WTC11 (cell line): Measurements from ENCODE around the gene PDCD1. TPM values are rescaled to one million over a fixed set of nuclear protein-coding genes. Genes with fewer than 3 reads are reported as not detected.

Experiments
- ATAC-seq: fragments of 200-7000 bp; cut with Tn5 transposase; 2 replicates; pipeline ENCODE4 v1.10.0; 2021; ENCODE audit warnings: mild to moderate bottlenecking, moderate library complexity
- CTCF ChIA-PET: fragments of 300-600 bp; sonication (Branson Sonifier 250); formaldehyde crosslinking; loops from one replicate; lab custom pipeline; 2021; ENCODE audit warnings: antibody characterized with exemption; lab: Charles Lee
- POLR2A ChIA-PET: fragments of 350-600 bp; sonication (Branson Sonifier 250); formaldehyde crosslinking; loops from one replicate; lab custom pipeline; 2021; ENCODE audit warnings: antibody characterized with exemption; lab: Charles Lee
- DNase-seq: peaks from one replicate; pipeline ENCODE4 v3.0.0; 2021; ENCODE audit warnings: low spot score
- H3K27ac Mint-ChIP-seq: 2 replicates; pipeline ENCODE4 v1.8.0; 2021; ENCODE audit warnings: mixed read lengths
- H3K27me3 Mint-ChIP-seq: 2 replicates; pipeline ENCODE4 v1.8.0; 2021; ENCODE audit warnings: low read depth, mild to moderate bottlenecking, moderate library complexity, mixed read lengths
- H3K36me3 Mint-ChIP-seq: 2 replicates; pipeline ENCODE4 v1.8.0; 2021; ENCODE audit warnings: mixed read lengths
- H3K4me1 Mint-ChIP-seq: 2 replicates; pipeline ENCODE4 v1.8.0; 2022; ENCODE audit warnings: mixed read lengths
- H3K4me3 Mint-ChIP-seq: 2 replicates; pipeline ENCODE4 v1.8.0; 2021; ENCODE audit warnings: mild to moderate bottlenecking, moderate library complexity, mixed read lengths
- H3K9me3 Mint-ChIP-seq: 2 replicates; pipeline ENCODE4 v1.8.0; 2021; ENCODE audit warnings: mixed read lengths
- JUN ChIP-seq: sonication (generic); formaldehyde crosslinking; IDR thresholded peaks from 2 replicates; pipeline ENCODE4 v1.8.0; 2023; ENCODE audit warnings: mild to moderate bottlenecking, missing genetic modification reagents
- NR2C2 ChIP-seq: sonication (generic); formaldehyde crosslinking; IDR thresholded peaks from 2 replicates; pipeline ENCODE4 v1.8.0; 2022; ENCODE audit warnings: mild to moderate bottlenecking, missing genetic modification reagents
- OVOL2 ChIP-seq: fragments of 250-450 bp; sonication (Bioruptor Pico); IDR thresholded peaks from 2 replicates; pipeline ENCODE4 v1.9.0; 2021; ENCODE audit warnings: mild to moderate bottlenecking, borderline replicate concordance
- PRRX2 ChIP-seq: fragments of 250-450 bp; sonication (Bioruptor Pico); IDR thresholded peaks from 2 replicates; pipeline ENCODE4 v1.8.0; 2021; ENCODE audit warnings: mild to moderate bottlenecking
- TEAD4 ChIP-seq: sonication (generic); formaldehyde crosslinking; IDR thresholded peaks from 2 replicates; pipeline ENCODE4 v1.8.0; 2022; ENCODE audit warnings: mild to moderate bottlenecking, missing genetic modification reagents
- ZNF232 ChIP-seq: sonication (generic); formaldehyde crosslinking; IDR thresholded peaks from 2 replicates; pipeline ENCODE4 v1.8.0; 2022; ENCODE audit warnings: mild to moderate bottlenecking, missing genetic modification reagents
- ZNF671 ChIP-seq: fragments of 250-450 bp; sonication (Bioruptor Pico); IDR thresholded peaks from 2 replicates; pipeline ENCODE4 v1.8.0; 2021; ENCODE audit warnings: mild to moderate bottlenecking
- total RNA-seq: library from RNA; stranded (reverse); gene quantifications from 3 replicates; pipeline ENCODE4 v1.2.3, GENCODE V29; 2021
- TF ChIP-seq, protein P1 (sequence below): fragments of 250-450 bp; sonication (Bioruptor Pico); IDR thresholded peaks from 2 replicates; pipeline ENCODE4 v1.9.0; 2021; ENCODE audit warnings: moderate library complexity, mild to moderate bottlenecking, inconsistent platforms, borderline replicate concordance
- TF ChIP-seq, protein P2 (sequence below): sonication (generic); formaldehyde crosslinking; IDR thresholded peaks from 2 replicates; pipeline ENCODE4 v1.8.0; 2023; ENCODE audit warnings: mild to moderate bottlenecking, missing genetic modification reagents
- TF ChIP-seq, protein P3 (sequence below): sonication (generic); formaldehyde crosslinking; IDR thresholded peaks from 2 replicates; pipeline ENCODE4 v1.8.1; 2023; ENCODE audit warnings: mild to moderate bottlenecking, missing genetic modification reagents, moderate library complexity
- TF ChIP-seq, protein P4 (sequence below): sonication (generic); formaldehyde crosslinking; IDR thresholded peaks from 2 replicates; pipeline ENCODE4 v1.8.0; 2023; ENCODE audit warnings: missing genetic modification reagents
- TF ChIP-seq, protein P5 (sequence below): fragments of 250-450 bp; sonication (Bioruptor Pico); IDR thresholded peaks from 2 replicates; pipeline ENCODE4 v1.9.0; 2021; ENCODE audit warnings: mild to moderate bottlenecking

Gene PDCD1
- total RNA-seq, 1 experiment from 2014 or later, result 0.52 TPM

DNA sequence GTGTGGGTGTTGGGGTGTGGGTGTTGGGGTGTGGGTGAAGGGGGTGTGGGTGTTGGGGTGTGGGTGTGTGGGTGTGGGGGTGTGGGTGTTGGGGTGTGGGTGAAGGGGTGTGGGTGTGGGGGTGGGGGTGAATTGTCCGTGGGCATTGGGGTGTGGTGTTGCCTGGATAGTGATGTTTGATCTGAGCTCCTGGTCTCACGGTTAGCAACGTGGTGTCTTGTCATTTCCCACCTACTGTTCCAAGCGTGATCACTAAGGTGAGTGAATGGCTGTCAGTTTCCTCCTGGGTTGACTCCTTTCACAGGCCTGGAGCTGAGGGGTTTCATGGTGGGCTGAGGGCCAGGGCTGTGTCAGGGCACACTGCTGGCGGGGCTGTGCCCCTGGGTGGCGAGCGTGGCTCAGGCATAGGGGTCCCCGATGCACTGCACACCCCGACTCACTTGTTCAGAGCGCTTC, 38.1 kb upstream of the PDCD1 start:
- TF ChIP-seq NR2C2 (CRISPR knock-in tag) (no peak), ZNF232 (CRISPR knock-in tag) (no peak), OVOL2 (CRISPR knock-in tag) (no peak), ZNF671 (CRISPR knock-in tag) (no peak), TEAD4 (CRISPR knock-in tag) (no peak), JUN (CRISPR knock-in tag) (no peak)
- TF ChIP-seq, protein P1, sequence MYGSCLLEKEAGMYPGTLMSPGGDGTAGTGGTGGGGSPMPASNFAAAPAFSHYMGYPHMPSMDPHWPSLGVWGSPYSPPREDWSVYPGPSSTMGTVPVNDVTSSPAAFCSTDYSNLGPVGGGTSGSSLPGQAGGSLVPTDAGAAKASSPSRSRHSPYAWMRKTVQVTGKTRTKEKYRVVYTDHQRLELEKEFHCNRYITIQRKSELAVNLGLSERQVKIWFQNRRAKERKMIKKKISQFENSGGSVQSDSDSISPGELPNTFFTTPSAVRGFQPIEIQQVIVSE (CRISPR knock-in tag), result no peak
- TF ChIP-seq, protein P2, sequence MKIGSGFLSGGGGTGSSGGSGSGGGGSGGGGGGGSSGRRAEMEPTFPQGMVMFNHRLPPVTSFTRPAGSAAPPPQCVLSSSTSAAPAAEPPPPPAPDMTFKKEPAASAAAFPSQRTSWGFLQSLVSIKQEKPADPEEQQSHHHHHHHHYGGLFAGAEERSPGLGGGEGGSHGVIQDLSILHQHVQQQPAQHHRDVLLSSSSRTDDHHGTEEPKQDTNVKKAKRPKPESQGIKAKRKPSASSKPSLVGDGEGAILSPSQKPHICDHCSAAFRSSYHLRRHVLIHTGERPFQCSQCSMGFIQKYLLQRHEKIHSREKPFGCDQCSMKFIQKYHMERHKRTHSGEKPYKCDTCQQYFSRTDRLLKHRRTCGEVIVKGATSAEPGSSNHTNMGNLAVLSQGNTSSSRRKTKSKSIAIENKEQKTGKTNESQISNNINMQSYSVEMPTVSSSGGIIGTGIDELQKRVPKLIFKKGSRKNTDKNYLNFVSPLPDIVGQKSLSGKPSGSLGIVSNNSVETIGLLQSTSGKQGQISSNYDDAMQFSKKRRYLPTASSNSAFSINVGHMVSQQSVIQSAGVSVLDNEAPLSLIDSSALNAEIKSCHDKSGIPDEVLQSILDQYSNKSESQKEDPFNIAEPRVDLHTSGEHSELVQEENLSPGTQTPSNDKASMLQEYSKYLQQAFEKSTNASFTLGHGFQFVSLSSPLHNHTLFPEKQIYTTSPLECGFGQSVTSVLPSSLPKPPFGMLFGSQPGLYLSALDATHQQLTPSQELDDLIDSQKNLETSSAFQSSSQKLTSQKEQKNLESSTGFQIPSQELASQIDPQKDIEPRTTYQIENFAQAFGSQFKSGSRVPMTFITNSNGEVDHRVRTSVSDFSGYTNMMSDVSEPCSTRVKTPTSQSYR, result no peak
- TF ChIP-seq, protein P3, sequence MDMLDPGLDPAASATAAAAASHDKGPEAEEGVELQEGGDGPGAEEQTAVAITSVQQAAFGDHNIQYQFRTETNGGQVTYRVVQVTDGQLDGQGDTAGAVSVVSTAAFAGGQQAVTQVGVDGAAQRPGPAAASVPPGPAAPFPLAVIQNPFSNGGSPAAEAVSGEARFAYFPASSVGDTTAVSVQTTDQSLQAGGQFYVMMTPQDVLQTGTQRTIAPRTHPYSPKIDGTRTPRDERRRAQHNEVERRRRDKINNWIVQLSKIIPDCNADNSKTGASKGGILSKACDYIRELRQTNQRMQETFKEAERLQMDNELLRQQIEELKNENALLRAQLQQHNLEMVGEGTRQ (CRISPR knock-in tag), result no peak
- ChIA-PET CTCF (no interaction called here), POLR2A (no interaction called here)
- ATAC-seq, result no peak
- Mint-ChIP-seq H3K4me3 (no peak overlapping the region), H3K36me3 (peaks cover 6% of the 10 kb centered on the region; the same call in 1 of the 2 replicates), H3K27ac (no peak overlapping the region), H3K27me3 (no peaks in the 10 kb centered on the region), H3K9me3 (no peaks in the 10 kb centered on the region), H3K4me1 (peaks cover 30% of the 10 kb centered on the region)
- no peak for DNase-seq

DNA sequence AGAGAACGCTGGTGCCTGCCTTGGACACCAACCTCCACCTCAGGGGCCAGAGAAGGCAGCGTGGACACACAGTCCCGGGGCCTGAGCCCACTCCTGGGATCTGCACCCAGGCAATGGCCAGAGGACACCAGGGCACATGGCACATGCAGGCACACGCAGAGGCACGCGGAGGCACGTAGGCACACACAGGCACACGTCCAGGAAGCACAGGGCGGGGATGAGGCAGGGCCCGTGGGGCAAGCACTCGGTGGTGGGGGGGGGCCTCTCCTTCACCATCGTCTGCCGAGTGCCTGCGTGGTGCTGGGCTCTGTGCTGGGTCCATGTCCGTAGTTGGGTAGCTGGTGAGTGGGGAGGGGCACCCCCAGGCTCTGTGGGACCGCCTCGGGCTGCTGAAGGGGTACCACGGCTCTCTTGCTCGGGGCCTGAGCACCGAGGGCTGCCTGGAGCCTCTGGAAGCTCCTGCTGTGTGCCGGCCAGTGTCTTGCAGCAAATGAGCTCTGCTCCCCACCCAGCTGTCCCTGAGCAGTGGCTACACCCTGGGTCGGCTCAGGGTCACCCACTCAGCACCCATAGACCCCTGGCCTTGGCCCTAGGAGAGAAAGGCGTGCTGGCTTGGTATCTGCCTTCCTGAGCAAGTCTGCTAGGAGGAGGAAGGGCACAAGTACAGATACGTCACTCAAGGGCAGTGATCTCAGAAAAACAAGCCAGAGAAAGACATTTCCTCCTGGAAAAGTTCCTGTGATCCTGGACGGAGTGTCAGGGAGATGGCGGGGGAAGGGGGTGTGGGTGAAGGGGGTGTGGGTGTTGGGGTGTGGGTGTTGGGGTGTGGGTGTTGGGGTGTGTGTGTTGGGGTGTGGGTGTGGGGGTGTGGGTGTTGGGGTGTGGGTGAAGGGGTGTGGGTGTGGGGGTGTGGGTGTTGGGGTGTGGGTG, 37.3 kb upstream of the PDCD1 start:
- TF ChIP-seq, protein P4, sequence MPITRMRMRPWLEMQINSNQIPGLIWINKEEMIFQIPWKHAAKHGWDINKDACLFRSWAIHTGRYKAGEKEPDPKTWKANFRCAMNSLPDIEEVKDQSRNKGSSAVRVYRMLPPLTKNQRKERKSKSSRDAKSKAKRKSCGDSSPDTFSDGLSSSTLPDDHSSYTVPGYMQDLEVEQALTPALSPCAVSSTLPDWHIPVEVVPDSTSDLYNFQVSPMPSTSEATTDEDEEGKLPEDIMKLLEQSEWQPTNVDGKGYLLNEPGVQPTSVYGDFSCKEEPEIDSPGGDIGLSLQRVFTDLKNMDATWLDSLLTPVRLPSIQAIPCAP, result no peak
- TF ChIP-seq, all 79 proteins: peak for 0
- Mint-ChIP-seq H3K27me3 (no peaks in the 10 kb centered on the region), H3K4me3 (no peak overlapping the region), H3K36me3 (peaks cover 6% of the 10 kb centered on the region; the same call in 1 of the 2 replicates), H3K4me1 (peaks cover 28% of the 10 kb centered on the region), H3K27ac (no peak overlapping the region), H3K9me3 (no peaks in the 10 kb centered on the region)
- DNase-seq, result no peak
- ChIA-PET CTCF (no interaction called here), POLR2A (no interaction called here)
- ATAC-seq, result no peak

DNA sequence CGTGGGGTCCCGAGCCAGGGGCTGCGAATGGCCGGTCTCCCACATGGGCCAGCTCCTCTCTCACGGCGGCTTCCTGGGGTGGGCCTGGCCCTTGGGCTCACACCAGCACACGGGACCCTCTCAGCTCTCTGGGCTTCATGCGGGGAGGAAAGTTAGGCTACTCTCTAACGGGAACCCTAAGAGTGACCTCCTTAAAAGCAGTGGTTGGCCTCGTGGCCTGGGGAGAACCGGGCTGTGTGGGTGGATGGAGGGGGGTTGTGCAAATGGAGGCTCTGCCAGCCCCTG, 36.7 kb upstream of the PDCD1 start:
- TF ChIP-seq, protein P5, sequence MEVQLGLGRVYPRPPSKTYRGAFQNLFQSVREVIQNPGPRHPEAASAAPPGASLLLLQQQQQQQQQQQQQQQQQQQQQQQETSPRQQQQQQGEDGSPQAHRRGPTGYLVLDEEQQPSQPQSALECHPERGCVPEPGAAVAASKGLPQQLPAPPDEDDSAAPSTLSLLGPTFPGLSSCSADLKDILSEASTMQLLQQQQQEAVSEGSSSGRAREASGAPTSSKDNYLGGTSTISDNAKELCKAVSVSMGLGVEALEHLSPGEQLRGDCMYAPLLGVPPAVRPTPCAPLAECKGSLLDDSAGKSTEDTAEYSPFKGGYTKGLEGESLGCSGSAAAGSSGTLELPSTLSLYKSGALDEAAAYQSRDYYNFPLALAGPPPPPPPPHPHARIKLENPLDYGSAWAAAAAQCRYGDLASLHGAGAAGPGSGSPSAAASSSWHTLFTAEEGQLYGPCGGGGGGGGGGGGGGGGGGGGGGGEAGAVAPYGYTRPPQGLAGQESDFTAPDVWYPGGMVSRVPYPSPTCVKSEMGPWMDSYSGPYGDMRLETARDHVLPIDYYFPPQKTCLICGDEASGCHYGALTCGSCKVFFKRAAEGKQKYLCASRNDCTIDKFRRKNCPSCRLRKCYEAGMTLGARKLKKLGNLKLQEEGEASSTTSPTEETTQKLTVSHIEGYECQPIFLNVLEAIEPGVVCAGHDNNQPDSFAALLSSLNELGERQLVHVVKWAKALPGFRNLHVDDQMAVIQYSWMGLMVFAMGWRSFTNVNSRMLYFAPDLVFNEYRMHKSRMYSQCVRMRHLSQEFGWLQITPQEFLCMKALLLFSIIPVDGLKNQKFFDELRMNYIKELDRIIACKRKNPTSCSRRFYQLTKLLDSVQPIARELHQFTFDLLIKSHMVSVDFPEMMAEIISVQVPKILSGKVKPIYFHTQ (CRISPR knock-in tag), result no peak
- no peak for TF ChIP-seq PRRX2 (CRISPR knock-in tag)
- TF ChIP-seq, protein P1 (CRISPR knock-in tag), result no peak
- TF ChIP-seq, protein P2, result no peak
- H3K9me3 Mint-ChIP-seq, result no peaks in the 10 kb centered on the region
- H3K27ac Mint-ChIP-seq, result no peak overlapping the region
- POLR2A ChIA-PET, result no interaction called here
- ATAC-seq (no peak), DNase-seq (no peak)
- no peaks in the 10 kb centered on the region for H3K27me3 Mint-ChIP-seq
- peaks cover 6% of the 10 kb centered on the region; the same call in 1 of the 2 replicates for H3K36me3 Mint-ChIP-seq
- H3K4me1 Mint-ChIP-seq, result peaks cover 25% of the 10 kb centered on the region
- H3K4me3 Mint-ChIP-seq, result no peak overlapping the region
- CTCF ChIA-PET, result no interaction called here
